SK-N-SH treated with all-trans-retinoic acid at 6 μM for 48 hours (cell line): ENCODE results near the gene CAMK2B.

Source experiments
- ATAC-seq: fragments of 200-7000 bp; cut with Tn5 transposase; 3 replicates; pipeline ENCODE4 v1.9.1; 2020; ENCODE audit warnings: mild to moderate bottlenecking, moderate library complexity
- BACH2 ChIP-seq: fragments of 250-450 bp; sonication (Bioruptor Pico); IDR thresholded peaks from 2 replicates; pipeline ENCODE4 v1.9.0; 2021; ENCODE audit warnings: mild to moderate bottlenecking, borderline replicate concordance
- CSDC2 ChIP-seq: fragments of 250-450 bp; sonication (Bioruptor Pico); IDR thresholded peaks from 2 replicates; pipeline ENCODE4 v1.5.0; 2020; ENCODE audit warnings: mild to moderate bottlenecking, moderate library complexity
- ESRRG ChIP-seq: fragments of 250-450 bp; sonication (Bioruptor Pico); IDR thresholded peaks from 2 replicates; pipeline ENCODE4 v1.6.1; 2021; ENCODE audit warnings: mild to moderate bottlenecking
- GLIS3 ChIP-seq: fragments of 250-450 bp; sonication (Bioruptor Pico); IDR thresholded peaks from 2 replicates; pipeline ENCODE4 v1.5.0; 2020; ENCODE audit warnings: mild to moderate bottlenecking, moderate library complexity
- ISL1 ChIP-seq: fragments of 250-450 bp; sonication (Bioruptor Pico); IDR thresholded peaks from 2 replicates; pipeline ENCODE4 v2.1.2; 2022; ENCODE audit warnings: mild to moderate bottlenecking, moderate library complexity
- OSR1 ChIP-seq: fragments of 250-450 bp; sonication (Bioruptor Pico); IDR thresholded peaks from 2 replicates; pipeline ENCODE4 v1.8.0; 2022; ENCODE audit warnings: moderate library complexity, mild to moderate bottlenecking, inconsistent platforms
- PPARA ChIP-seq: fragments of 250-450 bp; sonication (Bioruptor Pico); IDR thresholded peaks from 2 replicates; pipeline ENCODE4 v1.5.0; 2020; ENCODE audit warnings: mild to moderate bottlenecking, borderline replicate concordance
- RARB ChIP-seq: fragments of 250-450 bp; sonication (Bioruptor Pico); IDR thresholded peaks from 2 replicates; pipeline ENCODE4 v1.8.0; 2021; ENCODE audit warnings: mild to moderate bottlenecking, moderate library complexity
- SNAI2 ChIP-seq: fragments of 250-450 bp; sonication (Bioruptor Pico); IDR thresholded peaks from 2 replicates; pipeline ENCODE4 v1.5.0; 2020; ENCODE audit warnings: mild to moderate bottlenecking, moderate library complexity
- TCF4 ChIP-seq: fragments of 250-450 bp; sonication (Bioruptor Pico); IDR thresholded peaks from 2 replicates; pipeline ENCODE4 v1.8.0; 2021; ENCODE audit warnings: mild to moderate bottlenecking, moderate library complexity, borderline replicate concordance
- TOX ChIP-seq: fragments of 250-450 bp; sonication (Bioruptor Pico); IDR thresholded peaks from 2 replicates; pipeline ENCODE4 v1.8.0; 2021; ENCODE audit warnings: mild to moderate bottlenecking, moderate library complexity, borderline replicate concordance
- ZC3H10 ChIP-seq: fragments of 250-450 bp; sonication (Bioruptor Pico); IDR thresholded peaks from 2 replicates; pipeline ENCODE4 v1.5.1; 2021; ENCODE audit warnings: mild to moderate bottlenecking, moderate library complexity
- ZFP3 ChIP-seq: fragments of 250-450 bp; sonication (Bioruptor Pico); IDR thresholded peaks from 2 replicates; pipeline ENCODE4 v1.5.0; 2020; ENCODE audit warnings: mild to moderate bottlenecking, moderate library complexity
- ZFP30 ChIP-seq: fragments of 450-650 bp; formaldehyde crosslinking; IDR thresholded peaks from 2 replicates; pipeline ENCODE4 v1.5.0; 2022; ENCODE audit warnings: mild to moderate bottlenecking, moderate library complexity
- ZNF565 ChIP-seq: fragments of 450-650 bp; formaldehyde crosslinking; conservative IDR thresholded peaks from 2 replicates; pipeline ENCODE4 v1.5.0; 2020; ENCODE audit warnings: low read depth, mild to moderate bottlenecking, moderate library complexity
- ZNF70 ChIP-seq: fragments of 450-650 bp; formaldehyde crosslinking; IDR thresholded peaks from 2 replicates; pipeline ENCODE4 v1.5.0; 2020; ENCODE audit warnings: mild to moderate bottlenecking, moderate library complexity
- ZNF8 ChIP-seq: fragments of 450-650 bp; formaldehyde crosslinking; IDR thresholded peaks from 2 replicates; pipeline ENCODE4 v1.5.0; 2020; ENCODE audit warnings: mild to moderate bottlenecking, moderate library complexity
- TF ChIP-seq, protein P1 (sequence below): fragments of 250-450 bp; sonication (Bioruptor Pico); IDR thresholded peaks from 2 replicates; pipeline ENCODE4 v1.5.1; 2020; ENCODE audit warnings: low read depth, mild to moderate bottlenecking, moderate library complexity
- TF ChIP-seq, protein P2 (sequence below): fragments of 250-450 bp; sonication (Bioruptor Pico); IDR thresholded peaks from 2 replicates; pipeline ENCODE4 v1.8.0; 2021; ENCODE audit warnings: low read depth, mild to moderate bottlenecking, moderate library complexity, borderline replicate concordance
- TF ChIP-seq, protein P3 (sequence below): fragments of 250-450 bp; sonication (Bioruptor Pico); IDR thresholded peaks from 2 replicates; pipeline ENCODE4 v1.8.0; 2020; ENCODE audit warnings: mild to moderate bottlenecking, moderate library complexity, borderline replicate concordance
- TF ChIP-seq, protein P4 (sequence below): fragments of 250-450 bp; sonication (Bioruptor Pico); IDR thresholded peaks from 2 replicates; pipeline ENCODE4 v1.5.0; 2020; ENCODE audit warnings: mild to moderate bottlenecking, moderate library complexity

Gene CAMK2B

DNA sequence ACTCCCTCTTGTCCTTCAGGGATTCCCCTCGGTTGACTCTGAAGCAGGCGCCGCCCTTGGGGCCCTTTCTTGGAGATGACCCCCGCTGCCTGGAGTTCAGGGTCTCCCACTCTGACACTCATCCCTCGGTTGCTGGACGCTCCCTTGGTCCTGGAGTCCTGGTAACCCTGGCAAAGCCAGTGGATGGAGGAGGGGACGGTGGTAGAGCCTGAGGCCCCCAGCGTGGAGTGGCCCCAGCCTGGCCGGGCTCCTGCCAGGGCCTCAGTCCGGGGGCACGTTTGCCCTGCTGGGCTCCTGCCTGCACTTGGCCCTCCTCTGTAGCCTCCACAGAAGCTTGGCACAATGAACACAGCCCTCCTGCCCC is 9.3 kb upstream of the CAMK2B start:
- ATAC-seq = no peak
- TF ChIP-seq TOX (CRISPR knock-in tag) = no peak
- no peak for TF ChIP-seq ESRRG (CRISPR knock-in tag)
- TF ChIP-seq ZC3H10 = no peak
- TF ChIP-seq ZNF70 (CRISPR knock-in tag) = no peak
- TF ChIP-seq, protein P1, sequence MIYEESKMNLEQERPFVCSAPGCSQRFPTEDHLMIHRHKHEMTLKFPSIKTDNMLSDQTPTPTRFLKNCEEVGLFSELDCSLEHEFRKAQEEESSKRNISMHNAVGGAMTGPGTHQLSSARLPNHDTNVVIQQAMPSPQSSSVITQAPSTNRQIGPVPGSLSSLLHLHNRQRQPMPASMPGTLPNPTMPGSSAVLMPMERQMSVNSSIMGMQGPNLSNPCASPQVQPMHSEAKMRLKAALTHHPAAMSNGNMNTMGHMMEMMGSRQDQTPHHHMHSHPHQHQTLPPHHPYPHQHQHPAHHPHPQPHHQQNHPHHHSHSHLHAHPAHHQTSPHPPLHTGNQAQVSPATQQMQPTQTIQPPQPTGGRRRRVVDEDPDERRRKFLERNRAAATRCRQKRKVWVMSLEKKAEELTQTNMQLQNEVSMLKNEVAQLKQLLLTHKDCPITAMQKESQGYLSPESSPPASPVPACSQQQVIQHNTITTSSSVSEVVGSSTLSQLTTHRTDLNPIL (CRISPR knock-in tag) = no peak
- no peak for TF ChIP-seq ISL1 (CRISPR knock-in tag)
- no peak for TF ChIP-seq RARB
- TF ChIP-seq GLIS3 (CRISPR knock-in tag) = no peak
- no peak for TF ChIP-seq TCF4 (CRISPR knock-in tag)
- TF ChIP-seq, protein P2, sequence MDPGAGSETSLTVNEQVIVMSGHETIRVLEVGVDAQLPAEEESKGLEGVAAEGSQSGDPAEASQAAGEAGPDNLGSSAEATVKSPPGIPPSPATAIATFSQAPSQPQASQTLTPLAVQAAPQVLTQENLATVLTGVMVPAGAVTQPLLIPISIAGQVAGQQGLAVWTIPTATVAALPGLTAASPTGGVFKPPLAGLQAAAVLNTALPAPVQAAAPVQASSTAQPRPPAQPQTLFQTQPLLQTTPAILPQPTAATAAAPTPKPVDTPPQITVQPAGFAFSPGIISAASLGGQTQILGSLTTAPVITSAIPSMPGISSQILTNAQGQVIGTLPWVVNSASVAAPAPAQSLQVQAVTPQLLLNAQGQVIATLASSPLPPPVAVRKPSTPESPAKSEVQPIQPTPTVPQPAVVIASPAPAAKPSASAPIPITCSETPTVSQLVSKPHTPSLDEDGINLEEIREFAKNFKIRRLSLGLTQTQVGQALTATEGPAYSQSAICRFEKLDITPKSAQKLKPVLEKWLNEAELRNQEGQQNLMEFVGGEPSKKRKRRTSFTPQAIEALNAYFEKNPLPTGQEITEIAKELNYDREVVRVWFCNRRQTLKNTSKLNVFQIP (CRISPR knock-in tag) = no peak
- TF ChIP-seq, protein P3, sequence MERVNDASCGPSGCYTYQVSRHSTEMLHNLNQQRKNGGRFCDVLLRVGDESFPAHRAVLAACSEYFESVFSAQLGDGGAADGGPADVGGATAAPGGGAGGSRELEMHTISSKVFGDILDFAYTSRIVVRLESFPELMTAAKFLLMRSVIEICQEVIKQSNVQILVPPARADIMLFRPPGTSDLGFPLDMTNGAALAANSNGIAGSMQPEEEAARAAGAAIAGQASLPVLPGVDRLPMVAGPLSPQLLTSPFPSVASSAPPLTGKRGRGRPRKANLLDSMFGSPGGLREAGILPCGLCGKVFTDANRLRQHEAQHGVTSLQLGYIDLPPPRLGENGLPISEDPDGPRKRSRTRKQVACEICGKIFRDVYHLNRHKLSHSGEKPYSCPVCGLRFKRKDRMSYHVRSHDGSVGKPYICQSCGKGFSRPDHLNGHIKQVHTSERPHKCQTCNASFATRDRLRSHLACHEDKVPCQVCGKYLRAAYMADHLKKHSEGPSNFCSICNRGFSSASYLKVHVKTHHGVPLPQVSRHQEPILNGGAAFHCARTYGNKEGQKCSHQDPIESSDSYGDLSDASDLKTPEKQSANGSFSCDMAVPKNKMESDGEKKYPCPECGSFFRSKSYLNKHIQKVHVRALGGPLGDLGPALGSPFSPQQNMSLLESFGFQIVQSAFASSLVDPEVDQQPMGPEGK = no peak

DNA sequence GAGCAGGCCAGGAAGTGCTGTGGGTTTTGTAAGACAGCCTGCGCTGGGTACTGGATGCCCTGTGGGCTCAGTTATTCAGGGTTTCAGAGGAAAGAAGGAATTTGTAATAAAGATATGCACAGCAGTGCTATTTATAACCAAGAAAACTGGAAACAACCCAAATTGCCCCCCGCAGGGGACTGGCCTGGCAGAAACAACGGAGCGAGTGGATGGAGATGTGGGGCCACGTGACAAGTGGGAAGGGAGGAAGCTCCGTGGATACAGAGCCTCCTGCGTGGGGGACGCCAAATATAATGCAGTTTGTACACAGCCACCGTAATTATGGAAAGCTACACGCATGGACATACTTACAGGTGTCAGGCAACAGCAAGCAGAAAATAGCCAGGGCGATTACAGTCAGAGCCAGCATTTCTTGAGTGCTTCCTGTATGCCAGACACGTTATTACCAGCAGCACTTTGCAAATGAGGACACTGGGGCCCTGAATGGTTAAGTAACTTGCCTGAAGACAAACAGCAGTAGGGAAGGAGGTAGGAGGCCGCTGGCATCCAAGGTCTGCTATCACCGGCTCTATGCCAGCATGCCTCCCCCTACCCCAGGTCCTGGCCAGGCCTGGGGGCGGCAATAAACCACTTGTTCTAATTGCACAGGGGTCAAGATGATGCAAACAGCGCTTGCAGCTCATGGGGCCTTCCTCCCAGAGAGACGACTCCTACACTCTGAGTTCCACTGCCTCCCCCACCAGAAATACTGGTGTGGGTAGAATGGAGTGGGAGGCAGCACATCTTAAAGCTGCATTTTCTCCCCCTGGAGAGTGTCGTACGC is 8.7 kb upstream of the CAMK2B start:
- ATAC-seq = no peak

DNA sequence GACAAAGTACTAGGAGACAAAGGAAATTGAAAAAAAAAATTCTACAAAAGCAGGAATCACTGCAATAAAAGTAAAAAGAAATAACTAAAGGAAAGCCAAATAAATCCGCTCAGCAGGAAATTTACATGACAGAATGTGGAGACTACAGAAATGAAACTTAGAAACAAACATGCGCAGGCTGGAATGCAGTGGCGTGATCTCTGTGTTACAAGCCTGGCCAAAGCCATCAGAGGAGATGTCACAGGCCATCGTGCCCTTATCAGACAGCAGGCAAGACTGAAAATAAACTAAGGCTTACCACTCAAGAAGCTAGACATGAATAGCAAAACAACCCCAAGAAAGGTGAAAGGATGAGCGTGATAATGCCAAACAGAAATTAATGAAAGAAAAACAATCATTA is 6.3 kb upstream of the CAMK2B start:
- ATAC-seq = no peak
- TF ChIP-seq ISL1 (CRISPR knock-in tag) (no peak), ZNF70 (CRISPR knock-in tag) (no peak), ZC3H10 (no peak)
- TF ChIP-seq, protein P2 (CRISPR knock-in tag) = no peak

More for the DNA sequence above, 8.7 kb upstream of the CAMK2B start:
- TF ChIP-seq ZNF565 (no peak), OSR1 (CRISPR knock-in tag) (no peak), ZC3H10 (no peak), CSDC2 (CRISPR knock-in tag) (no peak), ZFP3 (no peak), ZNF8 (CRISPR knock-in tag) (no peak), ISL1 (CRISPR knock-in tag) (no peak), GLIS3 (CRISPR knock-in tag) (no peak), BACH2 (no peak), RARB (no peak), PPARA (CRISPR knock-in tag) (no peak)
- TF ChIP-seq, protein P4, sequence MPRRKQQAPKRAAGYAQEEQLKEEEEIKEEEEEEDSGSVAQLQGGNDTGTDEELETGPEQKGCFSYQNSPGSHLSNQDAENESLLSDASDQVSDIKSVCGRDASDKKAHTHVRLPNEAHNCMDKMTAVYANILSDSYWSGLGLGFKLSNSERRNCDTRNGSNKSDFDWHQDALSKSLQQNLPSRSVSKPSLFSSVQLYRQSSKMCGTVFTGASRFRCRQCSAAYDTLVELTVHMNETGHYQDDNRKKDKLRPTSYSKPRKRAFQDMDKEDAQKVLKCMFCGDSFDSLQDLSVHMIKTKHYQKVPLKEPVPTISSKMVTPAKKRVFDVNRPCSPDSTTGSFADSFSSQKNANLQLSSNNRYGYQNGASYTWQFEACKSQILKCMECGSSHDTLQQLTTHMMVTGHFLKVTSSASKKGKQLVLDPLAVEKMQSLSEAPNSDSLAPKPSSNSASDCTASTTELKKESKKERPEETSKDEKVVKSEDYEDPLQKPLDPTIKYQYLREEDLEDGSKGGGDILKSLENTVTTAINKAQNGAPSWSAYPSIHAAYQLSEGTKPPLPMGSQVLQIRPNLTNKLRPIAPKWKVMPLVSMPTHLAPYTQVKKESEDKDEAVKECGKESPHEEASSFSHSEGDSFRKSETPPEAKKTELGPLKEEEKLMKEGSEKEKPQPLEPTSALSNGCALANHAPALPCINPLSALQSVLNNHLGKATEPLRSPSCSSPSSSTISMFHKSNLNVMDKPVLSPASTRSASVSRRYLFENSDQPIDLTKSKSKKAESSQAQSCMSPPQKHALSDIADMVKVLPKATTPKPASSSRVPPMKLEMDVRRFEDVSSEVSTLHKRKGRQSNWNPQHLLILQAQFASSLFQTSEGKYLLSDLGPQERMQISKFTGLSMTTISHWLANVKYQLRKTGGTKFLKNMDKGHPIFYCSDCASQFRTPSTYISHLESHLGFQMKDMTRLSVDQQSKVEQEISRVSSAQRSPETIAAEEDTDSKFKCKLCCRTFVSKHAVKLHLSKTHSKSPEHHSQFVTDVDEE (CRISPR knock-in tag) = no peak

DNA sequence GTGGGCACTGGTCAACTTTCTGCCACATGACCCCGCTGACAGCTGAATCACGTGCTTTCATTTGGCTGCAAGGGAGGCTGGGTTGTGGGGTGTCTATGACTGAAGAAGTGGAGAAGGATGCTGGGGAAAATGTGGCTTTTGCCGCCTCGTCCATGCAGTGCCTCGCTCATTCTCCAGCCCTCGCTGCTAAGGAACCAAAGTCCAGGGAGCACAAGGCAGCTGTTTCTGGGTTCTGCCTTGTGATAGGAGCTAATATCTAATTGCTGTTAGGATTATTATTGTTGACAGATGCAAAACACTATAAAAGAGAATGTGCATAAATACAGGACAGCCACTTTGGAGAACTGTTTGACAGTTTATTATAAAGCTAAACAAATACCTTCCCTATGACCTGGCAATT is 4.9 kb upstream of the CAMK2B start:
- TF ChIP-seq PPARA (CRISPR knock-in tag) = no peak
- TF ChIP-seq ISL1 (CRISPR knock-in tag) = no peak
- no peak for TF ChIP-seq TCF4 (CRISPR knock-in tag)
- TF ChIP-seq ZFP3 = no peak
- TF ChIP-seq ZFP30 = no peak
- TF ChIP-seq, protein P1 (CRISPR knock-in tag) = no peak
- TF ChIP-seq ZNF565 = no peak
- TF ChIP-seq, protein P2 (CRISPR knock-in tag) = no peak
- TF ChIP-seq SNAI2 = no peak
- no peak for TF ChIP-seq BACH2
- no peak for TF ChIP-seq GLIS3 (CRISPR knock-in tag)
- no peak for TF ChIP-seq RARB
- no peak for TF ChIP-seq ZNF70 (CRISPR knock-in tag)
- no peak for TF ChIP-seq CSDC2 (CRISPR knock-in tag)
- no peak for ATAC-seq
